ENCODE measurements around the gene RANBP6. TPM values are rescaled to one million over a fixed set of nuclear protein-coding genes. Genes with fewer than 3 reads are reported as not detected.

Gene RANBP6
- 25.0 and 37.4 TPM in 2 replicates for total RNA-seq

GRCh38 chr9:6015278-6016157 is at the start of gene RANBP6:
RANBP6 (minus strand) TSS chr9:6015624; CDS start chr9:6015607, 17 bp downstream.

Other genes starting within 250 kb of the RANBP6 start
- 12.6 and 12.9 TPM in 2 replicates for gene ERMP1, start 182.5 kb downstream of the RANBP6 start, total RNA-seq
- not detected in 2 replicates for gene MLANA, start 124.7 kb downstream of the RANBP6 start, total RNA-seq
- 19.6 and 44.5 TPM in 2 replicates for gene IL33, start 200.2 kb upstream of the RANBP6 start, total RNA-seq

Measured in smooth muscle cell of trachea (primary cell).